Smooth muscle cell (in vitro differentiated cells): Measurements from ENCODE around the gene CREBBP. TPM values are rescaled to one million over a fixed set of nuclear protein-coding genes. Genes with fewer than 3 reads are reported as not detected.
A peak's percentile ranks its signal among the peaks of the same experiment; 100 is the strongest.

Source experiments
- DNase-seq: peaks from one replicate; lab custom pipeline; 2025; ENCODE audit not compliant: unreplicated experiment; lab: John Stamatoyannopoulos, UW
- H2AFZ ChIP-seq: fragments of 200-600 bp; sonication (generic); 2 replicates; pipeline ENCODE4 v1.6.0; 2016; ENCODE audit warnings: antibody characterized with exemption, low read depth, mild to moderate bottlenecking
- H3F3A ChIP-seq: fragments of 200-600 bp; sonication (generic); 2 replicates; pipeline ENCODE4 v1.6.0; 2017; ENCODE audit warnings: antibody characterized with exemption, low read depth
- H3K27ac ChIP-seq: fragments of 200-600 bp; sonication (generic); 2 replicates; pipeline ENCODE4 v1.5.1; 2016; ENCODE audit warnings: low read depth, mild to moderate bottlenecking
- H3K27me3 ChIP-seq: fragments of 200-600 bp; sonication (generic); 2 replicates; pipeline ENCODE4 v1.6.1; 2016; ENCODE audit warnings: low read depth, mild to moderate bottlenecking
- H3K36me3 ChIP-seq: fragments of 200-600 bp; sonication (generic); 2 replicates; pipeline ENCODE4 v1.5.1; 2016; ENCODE audit warnings: low read depth
- H3K4me1 ChIP-seq: fragments of 200-600 bp; sonication (generic); 2 replicates; pipeline ENCODE4 v1.5.1; 2016; ENCODE audit warnings: low read depth
- H3K4me2 ChIP-seq: fragments of 200-600 bp; sonication (generic); 2 replicates; pipeline ENCODE4 v1.6.0; 2016; ENCODE audit warnings: mild to moderate bottlenecking
- H3K4me3 ChIP-seq: fragments of 200-600 bp; sonication (generic); 2 replicates; pipeline ENCODE4 v1.5.1; 2016; ENCODE audit warnings: mild to moderate bottlenecking
- H3K79me2 ChIP-seq: fragments of 200-600 bp; sonication (generic); 2 replicates; pipeline ENCODE4 v1.6.0; 2016; ENCODE audit warnings: low read depth, mild to moderate bottlenecking
- H3K9ac ChIP-seq: fragments of 200-600 bp; sonication (generic); 2 replicates; pipeline ENCODE4 v1.6.0; 2016; ENCODE audit warnings: low read depth
- H3K9me3 ChIP-seq: fragments of 200-600 bp; sonication (generic); replicated peaks from 2 replicates; pipeline ENCODE4 v1.5.1; 2016; ENCODE audit warnings: low read depth
- H4K20me1 ChIP-seq: fragments of 200-600 bp; sonication (generic); 2 replicates; pipeline ENCODE4 v1.6.0; 2016; ENCODE audit warnings: low read depth
- CTCF ChIP-seq: fragments of 200-600 bp; sonication (generic); IDR thresholded peaks from 2 replicates; pipeline ENCODE4 v1.5.1; 2017; ENCODE audit warnings: borderline replicate concordance, mild to moderate bottlenecking, antibody characterized with exemption; ENCODE audit not compliant: insufficient read depth, poor library complexity, severe bottlenecking
- WGBS: methylation state at CpG from one replicate; pipeline ENCODE4 v1.1.7; 2016; ENCODE audit warnings: low lambda C conversion rate; 5-methylcytosine and 5-hydroxymethylcytosine counted together
- polyA plus RNA-seq: library from polyadenylated mRNA; unstranded; fragments of >200 nt; fragmentation: Nextera tagmentation; extraction: Ambion mirVana; gene quantifications from 2 replicates; pipeline ENCODE4 v1.2.1, GENCODE V29; 2016
- total RNA-seq: library from RNA; depleted of rRNA; stranded (reverse); fragments of >200 nt; gene quantifications from 2 replicates; pipeline ENCODE4 v1.2.3, GENCODE V29; 2014

CREBBP gene
- total and polyA plus RNA-seq, 2 experiments from 2014 or later = 14.3 to 19.6 TPM

GRCh38 chr16:3857189-3858043 lies 23.1 kb downstream of the CREBBP start:
- H3K4me1 ChIP-seq = peaks cover 19% of the 10 kb centered on the region
- H3K9me3 ChIP-seq = no peaks in the 10 kb centered on the region
- WGBS = 74% methylated on average over 12 of the region's 12 CpGs

GRCh38 chr16:3856367-3857141 lies 24.0 kb downstream of the CREBBP start:
- DNase-seq = no peak
- peak overlapping the region; percentile 50 for H3K27ac ChIP-seq
- no peak overlapping the region for H3K4me3 ChIP-seq
- H3K9me3 ChIP-seq = no peaks in the 10 kb centered on the region
- H3K27me3 ChIP-seq = no peaks in the 10 kb centered on the region
- H2AFZ ChIP-seq = no peak overlapping the region
- H3K9ac ChIP-seq = no peak overlapping the region
- WGBS = 93% methylated on average over 6 of the region's 6 CpGs
- H3K36me3 ChIP-seq = no peaks in the 10 kb centered on the region
- H3F3A ChIP-seq = peaks cover 4% of the 10 kb centered on the region
- peaks cover 11% of the 10 kb centered on the region for H3K4me1 ChIP-seq
- peaks cover 100% of the 10 kb centered on the region for H3K79me2 ChIP-seq
- H3K4me2 ChIP-seq = no peak overlapping the region
- no peak for TF ChIP-seq CTCF
- H4K20me1 ChIP-seq = peaks cover 99% of the 10 kb centered on the region

More at GRCh38 chr16:3857189-3858043, 23.1 kb downstream of the CREBBP start:
- H3K27ac ChIP-seq = peak overlapping the region; percentile 50
- peaks cover 100% of the 10 kb centered on the region for H4K20me1 ChIP-seq
- H3K4me3 ChIP-seq = no peak overlapping the region
- peaks cover 4% of the 10 kb centered on the region for H3F3A ChIP-seq
- no peaks in the 10 kb centered on the region for H3K36me3 ChIP-seq
- H3K9ac ChIP-seq = no peak overlapping the region
- no peak for TF ChIP-seq CTCF
- H3K79me2 ChIP-seq = peaks cover 100% of the 10 kb centered on the region
- no peak overlapping the region for H2AFZ ChIP-seq
- no peak for DNase-seq
- H3K4me2 ChIP-seq = no peak overlapping the region
- no peaks in the 10 kb centered on the region for H3K27me3 ChIP-seq

- Histone ChIP-seq H3F3A (peaks cover 6% of the 10 kb centered on the region), H3K9me3 (no peaks in the 10 kb centered on the region), H2AFZ (no peak overlapping the region), H3K27me3 (no peaks in the 10 kb centered on the region), H3K4me2 (no peak overlapping the region), H3K36me3 (no peaks in the 10 kb centered on the region), H3K79me2 (peaks cover 100% of the 10 kb centered on the region), H3K9ac (no peak overlapping the region), H3K4me1 (peaks cover 3% of the 10 kb centered on the region), H3K4me3 (no peak overlapping the region), H3K27ac (no peak overlapping the region), H4K20me1 (peaks cover 99% of the 10 kb centered on the region)
- DNase-seq = no peak
- 92% methylated on average over 19 of the region's 19 CpGs for WGBS
- TF ChIP-seq CTCF = no peak
These were observed 25.6 kb downstream of the CREBBP start for GRCh38 chr16:3854750-3855541.
